Measurements from ENCODE around the gene CSGALNACT2. TPM values are rescaled to one million over a fixed set of nuclear protein-coding genes. Genes with fewer than 3 reads are reported as not detected.

Gene CSGALNACT2
- total RNA-seq, 1 donor from 2014 or later: 7.1 TPM

- no peak overlapping the region for H3K27ac ChIP-seq (replicated peaks)
- no peaks in the 10 kb centered on the region for H3K9me3 ChIP-seq (replicated peaks)
- H3K36me3 ChIP-seq: no peaks in the 10 kb centered on the region
- H3K27me3 ChIP-seq (ENCODE audit: low read depth): peaks cover 26% of the 10 kb centered on the region
- intact Hi-C loops (cut with micrococcal nuclease): no loop called here
- no peak for TF ChIP-seq CTCF (IDR thresholded peaks at IDR 0.05; ENCODE audit: borderline replicate concordance)
- H3K4me3 ChIP-seq: no peak overlapping the region
- peaks cover 8% of the 10 kb centered on the region for H3K4me1 ChIP-seq
- no peak for DNase-seq
These were observed 73.3 kb downstream of the CSGALNACT2 start for GRCh38 chr10:43211431-43212042.

DNA sequence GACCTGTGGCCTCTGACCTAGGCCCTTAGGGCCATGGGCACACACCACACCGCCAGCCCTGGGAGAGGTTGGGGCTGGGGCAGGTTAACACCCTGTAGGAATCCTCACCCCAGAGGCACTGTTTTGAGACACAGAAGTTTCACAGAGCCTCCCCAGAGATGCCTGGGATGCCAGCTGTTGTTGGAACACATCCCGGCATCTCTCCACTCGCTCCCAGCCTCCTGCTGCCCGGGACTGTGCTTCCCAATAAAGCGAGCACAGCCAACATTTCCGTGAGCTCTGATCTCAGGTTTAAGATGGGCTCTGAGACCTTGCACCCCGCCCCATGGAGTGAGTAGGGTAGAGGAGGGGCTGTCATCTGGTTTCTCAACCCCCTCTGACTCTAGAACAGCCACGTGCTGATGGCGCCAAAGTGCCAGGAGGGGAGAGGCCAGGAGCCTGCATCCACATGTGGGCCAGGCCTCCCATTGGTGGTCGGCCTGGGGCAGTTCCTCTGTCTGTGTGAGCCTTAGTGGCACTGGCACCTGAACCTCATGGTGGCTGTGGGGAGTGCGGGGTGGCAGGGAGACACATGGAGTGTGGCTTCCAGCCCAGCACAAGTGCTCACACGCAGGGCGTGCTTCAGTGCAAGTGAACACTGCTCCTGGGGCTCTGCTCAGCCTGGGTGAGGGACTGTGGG is 73.9 kb downstream of the CSGALNACT2 start:
- Histone ChIP-seq H3K4me3 (no peak overlapping the region), H3K4me1 (peaks cover 8% of the 10 kb centered on the region), H3K36me3 (no peaks in the 10 kb centered on the region), H3K9me3 (replicated peaks) (no peaks in the 10 kb centered on the region), H3K27me3 (ENCODE audit: low read depth) (peaks cover 32% of the 10 kb centered on the region), H3K27ac (replicated peaks) (no peak overlapping the region)
- TF ChIP-seq CTCF (IDR thresholded peaks at IDR 0.05; ENCODE audit: borderline replicate concordance): no peak
- intact Hi-C loops (cut with micrococcal nuclease): no loop called here
- peak; percentile 34 for DNase-seq

- no peak for DNase-seq
- Histone ChIP-seq H3K4me1 (peaks cover 8% of the 10 kb centered on the region), H3K4me3 (no peak overlapping the region), H3K27me3 (ENCODE audit: low read depth) (peaks cover 44% of the 10 kb centered on the region), H3K9me3 (replicated peaks) (no peaks in the 10 kb centered on the region), H3K36me3 (no peaks in the 10 kb centered on the region), H3K27ac (replicated peaks) (no peak overlapping the region)
- intact Hi-C loops (cut with micrococcal nuclease): no loop called here
- no peak for TF ChIP-seq CTCF (IDR thresholded peaks at IDR 0.05; ENCODE audit: borderline replicate concordance)
These were observed 76.1 kb downstream of the CSGALNACT2 start for GRCh38 chr10:43214071-43214955.

- H3K27me3 ChIP-seq (ENCODE audit: low read depth): peaks cover 46% of the 10 kb centered on the region
- no peak overlapping the region for H3K27ac ChIP-seq (replicated peaks)
- intact Hi-C loops (cut with micrococcal nuclease): no loop called here
- TF ChIP-seq CTCF (IDR thresholded peaks at IDR 0.05; ENCODE audit: borderline replicate concordance): no peak
- DNase-seq: no peak
- peaks cover 8% of the 10 kb centered on the region for H3K4me1 ChIP-seq
- no peak overlapping the region for H3K4me3 ChIP-seq
- H3K9me3 ChIP-seq (replicated peaks): no peaks in the 10 kb centered on the region
- H3K36me3 ChIP-seq: no peaks in the 10 kb centered on the region
These were observed 76.8 kb downstream of the CSGALNACT2 start for GRCh38 chr10:43214956-43215561.

DNA sequence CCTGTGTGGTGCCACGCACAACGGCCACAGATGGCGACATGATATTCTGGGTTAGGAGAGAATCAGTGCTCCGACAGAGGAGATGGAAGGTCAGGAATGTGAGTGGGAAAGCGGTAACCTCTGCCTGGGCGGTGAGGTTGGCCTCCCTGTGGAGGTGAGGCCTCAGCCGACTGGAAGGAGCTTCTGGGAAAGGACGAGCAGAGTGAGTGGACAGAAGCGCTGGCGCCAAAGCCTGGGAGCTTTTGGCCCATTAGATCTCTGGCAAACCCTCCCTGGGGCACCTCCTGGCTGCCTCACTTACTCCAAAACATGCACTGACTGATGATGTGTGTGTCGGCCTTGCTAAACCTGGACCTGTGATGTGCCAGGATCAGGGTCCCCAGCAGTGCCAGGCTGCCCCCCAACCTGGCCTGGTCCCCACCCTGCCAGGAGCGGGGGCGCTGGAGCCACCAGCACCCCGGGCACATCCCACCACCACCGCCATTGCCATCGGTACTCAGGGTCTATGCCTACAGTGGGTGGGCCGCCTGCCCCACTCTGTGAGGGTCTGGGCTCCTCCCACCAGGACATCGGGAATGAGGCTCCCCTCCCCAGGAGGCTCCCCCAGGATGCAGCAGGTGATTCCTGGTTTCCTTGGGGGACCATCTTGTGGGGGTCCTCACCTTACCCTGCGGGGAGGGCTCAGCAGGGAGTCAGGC is 77.7 kb downstream of the CSGALNACT2 start:
- peaks cover 53% of the 10 kb centered on the region for H3K27me3 ChIP-seq (ENCODE audit: low read depth)

More for the DNA sequence above, 77.7 kb downstream of the CSGALNACT2 start:
- H3K4me3 ChIP-seq: no peak overlapping the region
- H3K27ac ChIP-seq (replicated peaks): no peak overlapping the region
- H3K36me3 ChIP-seq: no peaks in the 10 kb centered on the region
- H3K9me3 ChIP-seq (replicated peaks): no peaks in the 10 kb centered on the region
- DNase-seq: no peak
- TF ChIP-seq CTCF (IDR thresholded peaks at IDR 0.05; ENCODE audit: borderline replicate concordance): no peak
- H3K4me1 ChIP-seq: peaks cover 8% of the 10 kb centered on the region
- intact Hi-C loops (cut with micrococcal nuclease): no loop called here
